Measurements from ENCODE around the gene TLR3.

Gene TLR3

DNA sequence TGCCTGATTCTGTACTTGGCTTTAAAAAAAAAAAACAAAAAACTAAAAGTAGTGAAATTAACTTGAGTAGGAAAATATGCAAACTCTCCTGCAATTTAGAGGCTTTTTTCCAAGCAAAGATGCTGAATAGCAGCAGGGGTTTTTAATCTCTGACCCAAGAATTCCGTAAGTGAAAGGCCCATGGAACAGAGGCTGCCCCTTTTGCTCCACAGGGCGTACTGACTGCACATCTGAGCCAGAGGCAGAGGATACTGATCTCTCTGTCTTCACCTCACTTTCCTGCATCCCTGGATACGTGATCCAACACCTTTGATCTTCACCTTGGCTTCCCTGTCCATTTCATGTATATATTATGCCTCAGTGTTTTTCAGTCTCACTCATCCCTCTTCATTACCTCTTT is 39.4 kb downstream of the TLR3 start:
- H3K9me3 ChIP-seq (ENCODE audit: control insufficient read depth, insufficient read depth, low read depth, low read length), result no peaks in the 10 kb centered on the region
- H3K27me3 ChIP-seq (ENCODE audit: control insufficient read depth, insufficient read depth, low read length), result peaks cover 31% of the 10 kb centered on the region
- H3K4me3 ChIP-seq (ENCODE audit: low read depth, low read length), result no peak overlapping the region
- no peak overlapping the region for H3K27ac ChIP-seq (ENCODE audit: low read depth, low read length)
- peaks cover 12% of the 10 kb centered on the region for H3K4me1 ChIP-seq (ENCODE audit: control insufficient read depth, insufficient read depth, low read length)
- no peaks in the 10 kb centered on the region for H3K36me3 ChIP-seq (ENCODE audit: control insufficient read depth, insufficient read depth, low read length)
- no peak overlapping the region for H3K9ac ChIP-seq (ENCODE audit: low read length)

- H3K4me3 ChIP-seq (ENCODE audit: low read depth, low read length), result no peak overlapping the region
- H3K27me3 ChIP-seq (ENCODE audit: control insufficient read depth, insufficient read depth, low read length), result peaks cover 22% of the 10 kb centered on the region
- H3K9me3 ChIP-seq (ENCODE audit: control insufficient read depth, insufficient read depth, low read depth, low read length), result no peaks in the 10 kb centered on the region
- H3K9ac ChIP-seq (ENCODE audit: low read length), result no peak overlapping the region
- peaks cover 12% of the 10 kb centered on the region for H3K4me1 ChIP-seq (ENCODE audit: control insufficient read depth, insufficient read depth, low read length)
- no peaks in the 10 kb centered on the region for H3K36me3 ChIP-seq (ENCODE audit: control insufficient read depth, insufficient read depth, low read length)
- H3K27ac ChIP-seq (ENCODE audit: low read depth, low read length), result no peak overlapping the region
Observed at GRCh38 chr4:186109245-186109644, 40.3 kb downstream of the TLR3 start.

DNA sequence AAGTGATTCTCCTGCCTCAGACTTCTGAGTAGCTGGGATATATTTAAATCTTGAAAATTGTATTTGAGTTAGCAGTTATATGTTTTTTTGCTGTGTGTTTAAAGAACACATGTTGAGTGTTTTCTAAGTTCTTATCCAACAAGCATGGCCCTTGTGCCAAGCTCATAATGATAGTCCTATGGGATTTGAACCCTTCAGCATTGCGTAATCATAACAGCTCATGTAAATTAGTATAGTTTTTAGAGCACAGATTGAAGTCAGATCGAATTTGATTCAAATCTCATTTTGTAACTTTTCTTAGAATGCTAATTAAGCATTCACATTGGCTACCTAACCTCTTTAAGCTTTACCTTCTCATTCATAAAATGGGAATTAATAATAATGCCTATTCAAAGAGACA is 47.7 kb downstream of the TLR3 start:
- Histone ChIP-seq H3K27me3 (ENCODE audit: control insufficient read depth, insufficient read depth, low read length) (no peaks in the 10 kb centered on the region), H3K27ac (ENCODE audit: low read depth, low read length) (no peak overlapping the region), H3K4me1 (ENCODE audit: control insufficient read depth, insufficient read depth, low read length) (no peaks in the 10 kb centered on the region), H3K9ac (ENCODE audit: low read length) (no peak overlapping the region), H3K36me3 (ENCODE audit: control insufficient read depth, insufficient read depth, low read length) (no peaks in the 10 kb centered on the region), H3K4me3 (ENCODE audit: low read depth, low read length) (no peak overlapping the region), H3K9me3 (ENCODE audit: control insufficient read depth, insufficient read depth, low read depth, low read length) (no peaks in the 10 kb centered on the region)

DNA sequence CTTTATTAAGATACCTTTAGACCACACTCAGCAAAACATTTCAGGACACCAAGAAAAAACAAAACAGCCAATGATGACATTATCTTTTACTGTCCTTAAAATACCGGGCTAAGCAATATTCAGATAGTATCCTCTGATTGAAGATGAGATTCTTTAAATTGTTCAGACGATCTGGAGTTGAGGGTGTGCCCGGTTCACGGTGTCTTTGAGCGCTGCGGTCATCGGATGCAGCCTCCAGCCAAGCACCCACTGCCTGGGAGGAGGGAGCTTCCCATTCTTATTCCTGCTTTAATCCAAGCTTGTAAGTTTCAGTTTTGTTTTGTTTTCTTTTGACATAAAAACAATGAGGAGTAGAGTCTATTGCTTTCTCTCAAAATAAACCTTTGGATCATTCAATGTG is 49.6 kb downstream of the TLR3 start:
- H3K4me3 ChIP-seq (ENCODE audit: low read depth, low read length), result no peak overlapping the region
- no peaks in the 10 kb centered on the region for H3K4me1 ChIP-seq (ENCODE audit: control insufficient read depth, insufficient read depth, low read length)
- no peaks in the 10 kb centered on the region for H3K9me3 ChIP-seq (ENCODE audit: control insufficient read depth, insufficient read depth, low read depth, low read length)
- H3K27me3 ChIP-seq (ENCODE audit: control insufficient read depth, insufficient read depth, low read length), result no peaks in the 10 kb centered on the region
- no peaks in the 10 kb centered on the region for H3K36me3 ChIP-seq (ENCODE audit: control insufficient read depth, insufficient read depth, low read length)
- H3K9ac ChIP-seq (ENCODE audit: low read length), result no peak overlapping the region
- no peak overlapping the region for H3K27ac ChIP-seq (ENCODE audit: low read depth, low read length)

GRCh38 chr4:186121057-186121456 is 52.1 kb downstream of the TLR3 start:
- no peaks in the 10 kb centered on the region for H3K36me3 ChIP-seq (ENCODE audit: control insufficient read depth, insufficient read depth, low read length)
- H3K27ac ChIP-seq (ENCODE audit: low read depth, low read length), result no peak overlapping the region
- no peaks in the 10 kb centered on the region for H3K27me3 ChIP-seq (ENCODE audit: control insufficient read depth, insufficient read depth, low read length)
- no peaks in the 10 kb centered on the region for H3K9me3 ChIP-seq (ENCODE audit: control insufficient read depth, insufficient read depth, low read depth, low read length)
- no peaks in the 10 kb centered on the region for H3K4me1 ChIP-seq (ENCODE audit: control insufficient read depth, insufficient read depth, low read length)
- H3K4me3 ChIP-seq (ENCODE audit: low read depth, low read length), result no peak overlapping the region
- H3K9ac ChIP-seq (ENCODE audit: low read length), result no peak overlapping the region

DNA sequence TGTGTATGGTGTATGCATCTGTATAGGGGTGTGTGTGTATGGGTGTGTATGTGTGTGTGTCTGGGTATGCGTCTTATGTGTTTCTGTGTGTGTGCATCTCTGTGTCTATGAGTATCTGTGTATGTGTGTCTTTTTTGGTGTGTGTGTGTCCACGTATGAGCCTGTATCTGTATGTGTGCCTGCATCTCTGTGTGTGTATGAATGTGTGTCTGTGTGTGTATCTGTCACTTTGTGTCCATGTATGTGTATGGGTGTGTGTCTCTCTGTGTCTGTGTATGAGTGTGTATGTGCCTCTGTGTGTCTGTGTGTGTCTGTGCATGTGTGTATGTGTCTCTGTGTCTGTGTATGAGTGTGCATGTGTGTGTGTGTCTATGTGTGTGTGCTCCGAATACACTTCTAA is 59.9 kb downstream of the TLR3 start:
- Histone ChIP-seq H3K27ac (ENCODE audit: low read depth, low read length) (no peak overlapping the region), H3K27me3 (ENCODE audit: control insufficient read depth, insufficient read depth, low read length) (no peaks in the 10 kb centered on the region), H3K4me1 (ENCODE audit: control insufficient read depth, insufficient read depth, low read length) (peaks cover 8% of the 10 kb centered on the region), H3K36me3 (ENCODE audit: control insufficient read depth, insufficient read depth, low read length) (no peaks in the 10 kb centered on the region), H3K9me3 (ENCODE audit: control insufficient read depth, insufficient read depth, low read depth, low read length) (no peaks in the 10 kb centered on the region), H3K9ac (ENCODE audit: low read length) (no peak overlapping the region), H3K4me3 (ENCODE audit: low read depth, low read length) (no peak overlapping the region)

DNA sequence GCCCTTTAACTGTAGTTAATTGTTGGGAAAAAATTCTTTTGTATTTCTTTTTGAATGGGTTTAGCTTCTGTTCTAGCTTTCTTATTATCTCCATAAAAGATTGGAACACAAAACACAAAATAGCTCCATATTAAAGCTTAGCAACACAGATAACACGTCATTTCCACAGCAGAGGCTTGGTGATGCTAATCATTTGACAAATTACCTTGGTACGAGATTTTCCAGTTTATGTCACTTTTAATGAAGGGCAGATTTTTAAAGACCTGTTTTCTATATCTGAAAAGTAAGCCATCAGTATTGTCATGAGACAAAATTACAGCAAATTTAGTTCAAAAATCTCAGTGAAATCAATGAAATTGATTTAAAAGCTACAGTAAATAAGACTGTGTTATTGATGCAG is 63.0 kb downstream of the TLR3 start:
- no peak overlapping the region for H3K4me3 ChIP-seq (ENCODE audit: low read depth, low read length)
- H3K27me3 ChIP-seq (ENCODE audit: control insufficient read depth, insufficient read depth, low read length), result no peaks in the 10 kb centered on the region
- peaks cover 10% of the 10 kb centered on the region for H3K4me1 ChIP-seq (ENCODE audit: control insufficient read depth, insufficient read depth, low read length)
- no peak overlapping the region for H3K9ac ChIP-seq (ENCODE audit: low read length)
- H3K36me3 ChIP-seq (ENCODE audit: control insufficient read depth, insufficient read depth, low read length), result no peaks in the 10 kb centered on the region
- H3K9me3 ChIP-seq (ENCODE audit: control insufficient read depth, insufficient read depth, low read depth, low read length), result no peaks in the 10 kb centered on the region
- no peak overlapping the region for H3K27ac ChIP-seq (ENCODE audit: low read depth, low read length)

DNA sequence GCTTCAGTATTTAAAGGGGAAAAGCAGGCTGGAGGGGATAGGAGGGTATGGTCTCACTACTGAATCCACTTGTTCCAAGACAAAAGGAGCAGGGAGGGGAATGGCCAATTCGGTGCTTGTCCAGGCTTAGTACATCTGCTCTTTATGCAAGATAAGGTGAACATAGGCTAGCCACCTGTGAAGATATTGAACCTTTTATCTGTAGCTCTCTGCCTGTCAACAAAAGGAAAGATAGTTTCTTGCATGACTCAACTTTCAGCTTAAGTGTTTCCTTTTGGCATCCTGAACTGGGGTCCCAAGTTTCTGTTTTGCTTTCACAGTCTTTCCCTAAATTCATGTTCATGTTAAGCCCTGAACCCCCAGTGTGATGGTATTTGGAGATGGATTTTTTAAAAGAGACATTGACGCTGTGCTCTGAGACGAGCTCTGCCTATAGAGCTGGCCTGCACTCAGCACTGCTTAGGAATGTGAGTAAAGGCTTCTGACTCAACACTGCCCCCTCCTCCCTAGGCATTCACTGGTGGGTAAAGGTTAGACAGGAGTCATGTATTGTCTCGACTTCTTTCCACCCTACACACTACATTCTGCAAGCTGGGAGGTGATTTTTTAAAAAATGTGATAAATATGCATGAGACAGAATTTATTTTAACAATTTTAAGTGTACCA is 63.8 kb downstream of the TLR3 start:
- H3K4me3 ChIP-seq (ENCODE audit: low read depth, low read length), result no peak overlapping the region
- H3K27me3 ChIP-seq (ENCODE audit: control insufficient read depth, insufficient read depth, low read length), result no peaks in the 10 kb centered on the region
- no peaks in the 10 kb centered on the region for H3K36me3 ChIP-seq (ENCODE audit: control insufficient read depth, insufficient read depth, low read length)
- H3K4me1 ChIP-seq (ENCODE audit: control insufficient read depth, insufficient read depth, low read length), result peaks cover 10% of the 10 kb centered on the region
- H3K9me3 ChIP-seq (ENCODE audit: control insufficient read depth, insufficient read depth, low read depth, low read length), result no peaks in the 10 kb centered on the region
- H3K27ac ChIP-seq (ENCODE audit: low read depth, low read length), result no peak overlapping the region
- H3K9ac ChIP-seq (ENCODE audit: low read length), result no peak overlapping the region

GRCh38 chr4:186134257-186134656 is 65.3 kb downstream of the TLR3 start:
- Histone ChIP-seq H3K9ac (ENCODE audit: low read length) (no peak overlapping the region), H3K36me3 (ENCODE audit: control insufficient read depth, insufficient read depth, low read length) (no peaks in the 10 kb centered on the region), H3K4me1 (ENCODE audit: control insufficient read depth, insufficient read depth, low read length) (peaks cover 10% of the 10 kb centered on the region), H3K27ac (ENCODE audit: low read depth, low read length) (no peak overlapping the region), H3K9me3 (ENCODE audit: control insufficient read depth, insufficient read depth, low read depth, low read length) (no peaks in the 10 kb centered on the region), H3K4me3 (ENCODE audit: low read depth, low read length) (no peak overlapping the region), H3K27me3 (ENCODE audit: control insufficient read depth, insufficient read depth, low read length) (no peaks in the 10 kb centered on the region)

DNA sequence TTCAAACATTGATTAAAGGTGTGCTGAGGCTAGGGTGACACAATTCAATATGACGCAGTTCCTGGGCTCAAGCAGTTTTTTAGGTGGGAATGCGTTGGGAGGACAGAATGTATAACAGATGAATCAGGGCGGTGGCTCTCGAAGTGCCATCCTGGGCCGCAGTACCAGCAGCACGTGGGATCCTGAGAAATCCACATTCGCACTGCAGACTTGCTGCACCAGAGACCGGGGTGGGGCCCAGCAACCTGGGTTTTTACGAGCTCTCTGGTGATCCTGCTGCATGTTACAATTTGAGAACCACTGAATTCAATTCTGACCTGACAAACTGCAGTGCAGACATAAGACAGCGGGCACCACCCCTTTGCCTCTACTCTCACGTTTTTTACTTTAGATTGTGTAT is 65.9 kb downstream of the TLR3 start:
- Histone ChIP-seq H3K9me3 (ENCODE audit: control insufficient read depth, insufficient read depth, low read depth, low read length) (no peaks in the 10 kb centered on the region), H3K36me3 (ENCODE audit: control insufficient read depth, insufficient read depth, low read length) (no peaks in the 10 kb centered on the region), H3K27me3 (ENCODE audit: control insufficient read depth, insufficient read depth, low read length) (no peaks in the 10 kb centered on the region), H3K9ac (ENCODE audit: low read length) (no peak overlapping the region), H3K27ac (ENCODE audit: low read depth, low read length) (no peak overlapping the region), H3K4me3 (ENCODE audit: low read depth, low read length) (no peak overlapping the region), H3K4me1 (ENCODE audit: control insufficient read depth, insufficient read depth, low read length) (peaks cover 10% of the 10 kb centered on the region)

DNA sequence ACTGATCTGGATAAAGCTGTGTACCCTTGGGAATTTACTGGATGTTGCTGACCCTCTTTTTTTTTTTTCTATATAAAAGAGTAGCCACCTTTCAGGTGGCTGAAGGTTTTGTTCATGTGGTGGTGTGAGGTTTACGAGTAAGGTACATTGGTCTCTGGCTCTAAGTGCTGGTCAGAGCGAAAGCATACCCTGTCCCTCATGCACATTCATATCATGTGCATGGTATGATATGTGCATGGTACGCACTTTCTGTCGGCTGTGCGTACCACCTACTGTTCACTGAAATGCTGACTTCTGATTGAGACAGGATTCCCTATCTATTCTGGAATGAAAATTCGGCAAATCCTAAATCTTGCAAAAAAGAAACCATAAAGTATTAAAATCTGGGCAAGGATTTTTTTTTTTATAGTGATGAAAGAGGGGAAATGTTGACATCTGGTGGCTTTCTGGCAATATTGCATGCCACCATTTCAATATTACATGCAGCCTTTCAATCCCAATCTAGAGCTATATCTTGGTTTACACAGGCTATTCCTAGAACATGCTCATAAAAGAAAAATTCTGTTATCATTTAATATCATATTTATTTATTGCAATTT is 68.3 kb downstream of the TLR3 start:
- Histone ChIP-seq H3K9ac (ENCODE audit: low read length) (no peak overlapping the region), H3K27me3 (ENCODE audit: control insufficient read depth, insufficient read depth, low read length) (no peaks in the 10 kb centered on the region; the same call in 1 of the 2 replicates), H3K36me3 (ENCODE audit: control insufficient read depth, insufficient read depth, low read length) (no peaks in the 10 kb centered on the region), H3K27ac (ENCODE audit: low read depth, low read length) (no peak overlapping the region), H3K4me1 (ENCODE audit: control insufficient read depth, insufficient read depth, low read length) (peaks cover 8% of the 10 kb centered on the region), H3K9me3 (ENCODE audit: control insufficient read depth, insufficient read depth, low read depth, low read length) (no peaks in the 10 kb centered on the region), H3K4me3 (ENCODE audit: low read depth, low read length) (no peak overlapping the region)

Data from HUES6 (cell line).